IMR-90 (cell line): ENCODE results near the gene TAPT1. TPM values are rescaled to one million over a fixed set of nuclear protein-coding genes. Genes with fewer than 3 reads are reported as not detected.

Source experiments
- ATAC-seq: fragments of 200-7000 bp; cut with Tn5 transposase; 2 replicates; pipeline ENCODE4 v1.9.1; 2020; ENCODE audit warnings: low read depth, mild to moderate bottlenecking, moderate library complexity
- BruUV-seq: library from RNA; stranded (reverse); fragments of 400-500 nt; replicated peaks from 2 replicates; lab custom pipeline; 2021; lab: Mats Ljungman, UMichigan
- CTCF ChIA-PET: fragments of 300-600 bp; formaldehyde crosslinking; extraction: SDS; loops from one replicate; lab custom pipeline; 2021; ENCODE audit warnings: antibody characterized with exemption; lab: Yijun Ruan, JAX
- POLR2A ChIA-PET: fragments of 300-600 bp; sonication (Branson Sonifier 250); formaldehyde crosslinking; loops from one replicate; lab custom pipeline; 2022; ENCODE audit warnings: antibody characterized with exemption; ENCODE audit not compliant: unreplicated experiment; lab: Charles Lee
- DNase-seq: peaks from one replicate; pipeline ENCODE4 v3.0.0; 2013
- H2AFZ ChIP-seq: replicated peaks from 2 replicates; pipeline ENCODE3; 2013; ENCODE audit warnings: low read length, mild to moderate bottlenecking; ENCODE audit not compliant: poor library complexity
- H2AK5ac ChIP-seq: 2 replicates; pipeline ENCODE4 v1.6.1; 2013; ENCODE audit warnings: low read depth, low read length, inconsistent platforms
- H2AK9ac ChIP-seq: replicated peaks from 2 replicates; pipeline ENCODE3; 2013; ENCODE audit warnings: mild to moderate bottlenecking, low read depth, low read length, moderate library complexity; ENCODE audit not compliant: poor library complexity
- H2BK120ac ChIP-seq: 2 replicates; pipeline ENCODE4 v1.6.1; 2013; ENCODE audit warnings: low read depth, low read length, inconsistent platforms
- H2BK15ac ChIP-seq: 3 replicates; pipeline ENCODE4 v1.6.1; 2013; ENCODE audit warnings: low read depth, low read length, inconsistent platforms
- H2BK20ac ChIP-seq: 2 replicates; pipeline ENCODE4 v1.6.1; 2013; ENCODE audit warnings: low read depth, mild to moderate bottlenecking, inconsistent platforms, low read length, moderate library complexity
- H2BK5ac ChIP-seq: 2 replicates; pipeline ENCODE4 v1.6.1; 2013; ENCODE audit warnings: mild to moderate bottlenecking, low read depth, low read length, inconsistent platforms; ENCODE audit not compliant: poor library complexity, severe bottlenecking
- H3K14ac ChIP-seq: replicated peaks from 2 replicates; pipeline ENCODE4 v1.6.1; 2013; ENCODE audit warnings: low read depth, low read length, inconsistent platforms
- H3K18ac ChIP-seq: 2 replicates; pipeline ENCODE4 v1.6.1; 2013; ENCODE audit warnings: low read depth, low read length, control low read depth
- H3K23ac ChIP-seq: 2 replicates; pipeline ENCODE4 v1.6.1; 2013; ENCODE audit warnings: low read depth, low read length, inconsistent platforms
- H3K27ac ChIP-seq: 2 replicates; pipeline ENCODE4 v1.5.1; 2013; ENCODE audit warnings: mild to moderate bottlenecking, control low read depth, low read length; ENCODE audit not compliant: insufficient read depth
- H3K27me3 ChIP-seq: 2 replicates; pipeline ENCODE4 v1.6.1; 2013; ENCODE audit warnings: low read length; ENCODE audit not compliant: control insufficient read depth, insufficient read depth
- H3K36me3 ChIP-seq: 2 replicates; pipeline ENCODE4 v1.6.1; 2013; ENCODE audit warnings: low read length, mixed read lengths; ENCODE audit not compliant: control insufficient read depth, insufficient read depth
- H3K4ac ChIP-seq: 2 replicates; pipeline ENCODE4 v1.6.1; 2013; ENCODE audit warnings: low read depth, low read length, inconsistent platforms
- H3K4me1 ChIP-seq: 2 replicates; pipeline ENCODE4 v1.6.1; 2013; ENCODE audit warnings: low read length, mixed read lengths; ENCODE audit not compliant: control insufficient read depth, insufficient read depth
- H3K4me2 ChIP-seq: 2 replicates; pipeline ENCODE4 v1.6.1; 2013; ENCODE audit warnings: low read depth, mild to moderate bottlenecking, control low read depth, low read length, moderate library complexity
- H3K4me3 ChIP-seq: 2 replicates; pipeline ENCODE4 v1.5.1; 2013; ENCODE audit warnings: low read depth, mild to moderate bottlenecking, control low read depth, low read length, moderate library complexity; ENCODE audit not compliant: insufficient read depth
- H3K56ac ChIP-seq: 2 replicates; pipeline ENCODE4 v1.6.1; 2013; ENCODE audit warnings: low read length, inconsistent platforms; ENCODE audit not compliant: insufficient read depth; ENCODE audit errors: extremely low read depth
- H3K79me1 ChIP-seq, 2 experiments: 2 replicates each; pipeline ENCODE4 v1.6.1; 2013; ENCODE audit warnings: low read length in 2 of 2, inconsistent platforms in 1 of 2, low read depth in 1 of 2
- H3K9ac ChIP-seq: 2 replicates; pipeline ENCODE4 v1.6.1; 2013; ENCODE audit warnings: low read depth, low read length, control low read depth
- H3K9me1 ChIP-seq: 2 replicates; pipeline ENCODE4 v1.6.1; 2013; ENCODE audit warnings: low read length, inconsistent platforms; ENCODE audit not compliant: insufficient read depth
- H3K9me3 ChIP-seq: 2 replicates; pipeline ENCODE4 v1.6.1; 2013; ENCODE audit warnings: low read length; ENCODE audit not compliant: control insufficient read depth, insufficient read depth
- H4K20me1 ChIP-seq: 2 replicates; pipeline ENCODE4 v1.6.1; 2013; ENCODE audit warnings: low read length, inconsistent platforms; ENCODE audit not compliant: insufficient read depth
- H4K5ac ChIP-seq: 2 replicates; pipeline ENCODE4 v1.6.1; 2013; ENCODE audit warnings: mild to moderate bottlenecking, low read depth, low read length, control low read depth
- H4K8ac ChIP-seq, 2 experiments: 2 replicates each; pipeline ENCODE4 v1.6.1; 2013; ENCODE audit warnings: low read depth in 2 of 2, low read length in 2 of 2, control low read depth in 1 of 2, inconsistent platforms in 1 of 2
- H4K91ac ChIP-seq: 2 replicates; pipeline ENCODE4 v1.6.1; 2013; ENCODE audit warnings: low read depth, low read length, inconsistent platforms; ENCODE audit not compliant: insufficient read depth
- BHLHE40 ChIP-seq: fragments of 150-350 bp; IDR thresholded peaks from 2 replicates; pipeline ENCODE4 v1.6.1; 2016; ENCODE audit warnings: mild to moderate bottlenecking, low read depth, low read length
- CEBPB ChIP-seq: IDR thresholded peaks from 2 replicates; pipeline ENCODE4 v1.6.1; 2012; ENCODE audit warnings: low read depth, low read length, improper control_type of control experiment
- CHD1 ChIP-seq: IDR thresholded peaks from 2 replicates; pipeline ENCODE4 v1.6.1; 2012; ENCODE audit warnings: low read depth, low read length, improper control_type of control experiment
- CTCF ChIP-seq: conservative IDR thresholded peaks from 2 replicates; pipeline ENCODE4 v1.5.1; 2012; ENCODE audit warnings: mild to moderate bottlenecking, low read depth, low read length, improper control_type of control experiment
- ELK1 ChIP-seq: fragments of 150-350 bp; IDR thresholded peaks from 2 replicates; pipeline ENCODE4 v1.6.1; 2016; ENCODE audit warnings: low read depth, mild to moderate bottlenecking, low read length, moderate library complexity, borderline replicate concordance
- FOS ChIP-seq: fragments of 150-350 bp; IDR thresholded peaks from 2 replicates; pipeline ENCODE4 v1.6.1; 2016; ENCODE audit warnings: low read depth, low read length
- MAFK ChIP-seq: IDR thresholded peaks from 2 replicates; pipeline ENCODE4 v1.6.1; 2012; ENCODE audit warnings: low read depth, low read length, improper control_type of control experiment
- MAZ ChIP-seq: IDR thresholded peaks from 2 replicates; pipeline ENCODE4 v1.6.1; 2012; ENCODE audit warnings: low read depth, mild to moderate bottlenecking, low read length, improper control_type of control experiment, moderate library complexity, borderline replicate concordance
- MXI1 ChIP-seq: IDR thresholded peaks from 2 replicates; pipeline ENCODE4 v1.6.1; 2012; ENCODE audit warnings: low read depth, mild to moderate bottlenecking, low read length, moderate library complexity, borderline replicate concordance
- NFE2L2 ChIP-seq: fragments of 150-350 bp; IDR thresholded peaks from 2 replicates; pipeline ENCODE4 v1.6.1; 2016; ENCODE audit warnings: low read depth, mild to moderate bottlenecking, low read length
- POLR2A ChIP-seq: IDR thresholded peaks from 2 replicates; pipeline ENCODE4 v1.6.1; 2012; ENCODE audit warnings: mild to moderate bottlenecking, low read depth, low read length
- RAD21 ChIP-seq: IDR thresholded peaks from 2 replicates; pipeline ENCODE4 v1.6.1; 2012; ENCODE audit warnings: low read length, improper control_type of control experiment
- RCOR1 ChIP-seq: IDR thresholded peaks from 2 replicates; pipeline ENCODE4 v1.6.1; 2012; ENCODE audit warnings: mild to moderate bottlenecking, low read length, improper control_type of control experiment; ENCODE audit not compliant: insufficient replicate concordance
- RFX5 ChIP-seq: IDR thresholded peaks from 2 replicates; pipeline ENCODE4 v1.8.0; 2012; ENCODE audit warnings: low read depth, mild to moderate bottlenecking, low read length, moderate library complexity
- SMC3 ChIP-seq: fragments of 150-350 bp; IDR thresholded peaks from 2 replicates; pipeline ENCODE4 v1.6.1; 2016; ENCODE audit warnings: low read depth, mild to moderate bottlenecking, antibody characterized with exemption, low read length, moderate library complexity
- USF2 ChIP-seq: fragments of 150-350 bp; IDR thresholded peaks from 2 replicates; pipeline ENCODE4 v1.6.1; 2017; ENCODE audit warnings: mild to moderate bottlenecking, antibody characterized with exemption, low read length, low read depth
- dilution Hi-C: fragments of 300-500 bp; cut with HindIII; formaldehyde crosslinking; loops from one replicate; pipeline ENCODE4 v1.14.3; 2018; ENCODE audit warnings: low sequenced_read_pairs; ENCODE audit not compliant: unreplicated experiment
- in situ Hi-C: fragments of 300-500 bp; cut with MboI; formaldehyde crosslinking; loops from 3 replicates; pipeline ENCODE4 v1.14.3; 2019; ENCODE audit warnings: low sequenced_read_pairs, inconsistent platforms, mixed read lengths
- intact Hi-C: fragments of 100-400 bp; cut with micrococcal nuclease; formaldehyde crosslinking; loops from 2 replicates; pipeline ENCODE4 v1.10.0; 2022
- polyA plus RNA-seq, 3 experiments: library from polyadenylated mRNA; depleted of rRNA; stranded (reverse); fragments of >200 nt; gene quantifications; 2 replicates each; pipeline ENCODE4 v1.2.3, GENCODE V29; 2012; ENCODE audit warnings: low replicate concordance in 1 of 3
- total RNA-seq: library from RNA; depleted of rRNA; stranded (reverse); fragments of >200 nt; gene quantifications from 2 replicates; pipeline ENCODE4 v1.2.3, GENCODE V29; 2012

TAPT1 gene
- total and polyA plus RNA-seq, 2 of the 4 experiments (the other 2 are of a cell fraction) = 5.6 to 12.2 TPM

- Histone ChIP-seq H3K56ac (no peak overlapping the region), H2BK20ac (no peak overlapping the region), H3K27ac (no peak overlapping the region), H3K27me3 (peaks cover 2% of the 10 kb centered on the region; the same call in 1 of the 2 replicates), H2BK15ac (no peak overlapping the region), H2AK5ac (no peak overlapping the region), H3K4ac (no peak overlapping the region), H2BK120ac (no peak overlapping the region), H3K36me3 (0 out of 2 replicates have a peak, but pooled peaks cover 2% of the 10 kb centered on the region), H3K9ac (no peak overlapping the region), H4K91ac (no peak overlapping the region), H3K4me2 (no peak overlapping the region), H3K4me3 (no peak overlapping the region), H4K20me1 (peaks cover 6% of the 10 kb centered on the region), H3K14ac (no peak overlapping the region), H3K23ac (no peak overlapping the region), H2BK5ac (no peak overlapping the region), H3K9me1 (no peaks in the 10 kb centered on the region), H2AK9ac (no peak overlapping the region), H3K9me3 (no peaks in the 10 kb centered on the region), H2AFZ (no peak overlapping the region), H3K4me1 (no peaks in the 10 kb centered on the region; the same call in 1 of the 2 replicates), H4K5ac (no peak overlapping the region), H3K79me1 (peaks cover 18 to 24% of the 10 kb centered on the region in 2 experiments; a peak in 3 of 4 replicates), H3K18ac (no peak overlapping the region), H4K8ac (no peak overlapping the region)
- in situ Hi-C loops = loop anchor here (25.0 kb wide), 1 partner anchor 732 kb away; no protein-coding TSS in a partner anchor
- intact Hi-C loops = no loop called here
- no TSS peak for BruUV-seq
- TF ChIP-seq USF2 (no peak), CTCF (no peak), RCOR1 (no peak), MXI1 (no peak), MAFK (no peak), FOS (no peak), NFE2L2 (no peak), RFX5 (no peak), SMC3 (no peak), MAZ (no peak), POLR2A (no peak), RAD21 (no peak), BHLHE40 (no peak), ELK1 (no peak), CHD1 (no peak), CEBPB (no peak)
- DNase-seq = no peak
- POLR2A ChIA-PET = no interaction called here
- CTCF ChIA-PET = interaction anchor here (1.0 kb wide), 1 partner anchor 13 kb away, joined by 3 read pairs; no protein-coding TSS in a partner anchor
- dilution Hi-C loops = no loop called here
- ATAC-seq = no peak
Measured at GRCh38 chr4:16218950-16219349, 7.3 kb downstream of the TAPT1 start.
